Transverse colon (tissue), 4 donors: Measurements from ENCODE around the gene TBC1D30.
"Not testable (repeated sequence)": the region's sequence is repeated elsewhere in the genome, so short reads cannot be mapped to it uniquely, and the experiment has no call there.

Experiments used
- EP300 ChIP-seq: sonication (generic); formaldehyde crosslinking; IDR thresholded peaks from one replicate; pipeline ENCODE4 v1.6.1; 2017; ENCODE audit warnings: antibody characterized with exemption, low read depth
- POLR2A ChIP-seq: fragments of 450-650 bp; IDR thresholded peaks from one replicate; pipeline ENCODE4 v1.6.1; 2016; ENCODE audit warnings: antibody characterized with exemption, mild to moderate bottlenecking, moderate library complexity
- POLR2AphosphoS5 ChIP-seq, 3 donors: sonication (generic); formaldehyde crosslinking; IDR thresholded peaks; one replicate each; pipeline ENCODE4 v1.6.1; 2016; ENCODE audit warnings: antibody characterized with exemption in 3 of 3
- TF ChIP-seq, protein P1 (sequence below), 5 experiments: fragments of 200-600 bp in 3 of 5; fragments of 450-650 bp in 2 of 5; sonication (generic) in 3 of 5; IDR thresholded peaks; 1 replicate in 2 of 5; 2 replicates in 3 of 5; pipeline ENCODE4 v1.5.1; 2016 to 2017; ENCODE audit warnings: antibody characterized with exemption in 5 of 5, inconsistent platforms in 3 of 5, mild to moderate bottlenecking in 2 of 5, moderate library complexity in 1 of 5

GRCh38 chr12:64775147-64775736 is 49.2 kb upstream of the TBC1D30 start:
- TF ChIP-seq, protein P1, sequence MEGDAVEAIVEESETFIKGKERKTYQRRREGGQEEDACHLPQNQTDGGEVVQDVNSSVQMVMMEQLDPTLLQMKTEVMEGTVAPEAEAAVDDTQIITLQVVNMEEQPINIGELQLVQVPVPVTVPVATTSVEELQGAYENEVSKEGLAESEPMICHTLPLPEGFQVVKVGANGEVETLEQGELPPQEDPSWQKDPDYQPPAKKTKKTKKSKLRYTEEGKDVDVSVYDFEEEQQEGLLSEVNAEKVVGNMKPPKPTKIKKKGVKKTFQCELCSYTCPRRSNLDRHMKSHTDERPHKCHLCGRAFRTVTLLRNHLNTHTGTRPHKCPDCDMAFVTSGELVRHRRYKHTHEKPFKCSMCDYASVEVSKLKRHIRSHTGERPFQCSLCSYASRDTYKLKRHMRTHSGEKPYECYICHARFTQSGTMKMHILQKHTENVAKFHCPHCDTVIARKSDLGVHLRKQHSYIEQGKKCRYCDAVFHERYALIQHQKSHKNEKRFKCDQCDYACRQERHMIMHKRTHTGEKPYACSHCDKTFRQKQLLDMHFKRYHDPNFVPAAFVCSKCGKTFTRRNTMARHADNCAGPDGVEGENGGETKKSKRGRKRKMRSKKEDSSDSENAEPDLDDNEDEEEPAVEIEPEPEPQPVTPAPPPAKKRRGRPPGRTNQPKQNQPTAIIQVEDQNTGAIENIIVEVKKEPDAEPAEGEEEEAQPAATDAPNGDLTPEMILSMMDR (IDR thresholded peaks at IDR 0.05): not testable (repeated sequence)
- TF ChIP-seq EP300; POLR2A; POLR2AphosphoS5 (IDR thresholded peaks at IDR 0.05): not testable (repeated sequence)
